ENCODE measurements around the gene UNC45B. TPM values are rescaled to one million over a fixed set of nuclear protein-coding genes. Genes with fewer than 3 reads are reported as not detected.
"Not testable (repeated sequence)": the region's sequence is repeated elsewhere in the genome, so short reads cannot be mapped to it uniquely, and the experiment has no call there.

The UNC45B gene
- total and polyA plus RNA-seq, 2 donors (not counting 3 experiments of a cell fraction or from before 2014, with no cell fraction given) = not detected

DNA sequence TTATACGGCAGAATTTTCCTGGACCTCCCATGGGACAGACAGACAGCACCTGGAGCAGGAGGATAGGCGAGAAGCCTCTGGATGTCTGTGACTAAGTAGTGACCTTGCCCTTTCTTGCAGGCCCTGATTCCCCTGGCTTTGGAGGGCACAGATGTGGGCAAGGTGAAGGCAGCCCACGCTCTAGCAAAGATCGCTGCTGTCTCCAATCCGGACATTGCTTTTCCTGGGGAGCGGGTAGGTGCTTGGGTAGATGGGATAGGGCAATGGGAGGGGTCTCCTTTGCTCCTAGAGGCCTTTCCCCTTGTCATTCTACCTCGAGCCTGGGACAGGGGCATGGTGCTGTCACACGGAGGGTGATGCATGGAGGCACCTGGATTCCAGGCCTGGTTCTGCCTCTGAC is 29.3 kb downstream of the UNC45B start:
- FAIRE-seq = no peak
- Histone ChIP-seq H3K4me3 (replicated peaks in 1 of 3; ENCODE audit: insufficient read depth in 1 of 3, low read depth in 1 of 3, low read length in 3 of 3) (no peak overlapping the region), H3K27me3 (ENCODE audit: control insufficient read depth in 2 of 2, insufficient read depth in 2 of 2, low read length in 2 of 2) (peaks cover 0 to 3% of the 10 kb centered on the region in 2 experiments), H3K27ac (ENCODE audit: insufficient read depth, low read depth, low read length) (no peak overlapping the region), H3K9me3 (replicated peaks; ENCODE audit: control insufficient read depth, insufficient read depth, low read length) (no peaks in the 10 kb centered on the region), H3K36me3 (ENCODE audit: control insufficient read depth in 2 of 2, extremely low read depth in 1 of 2, insufficient read depth in 2 of 2, low read length in 2 of 2) (no peaks in the 10 kb centered on the region), H3K79me2 (ENCODE audit: control insufficient read depth, insufficient read depth, low read length) (no peaks in the 10 kb centered on the region), H2AFZ (ENCODE audit: low read depth, low read length) (no peak overlapping the region), H3K9ac (replicated peaks; ENCODE audit: extremely low read depth, insufficient read depth, low read length) (no peak overlapping the region), H4K20me1 (replicated peaks; ENCODE audit: control insufficient read depth, extremely low read depth, insufficient read depth, low read length) (no peaks in the 10 kb centered on the region), H3K4me1 (ENCODE audit: control insufficient read depth, extremely low read depth, insufficient read depth, low read length) (no peaks in the 10 kb centered on the region), H3K9me1 (replicated peaks; ENCODE audit: control insufficient read depth, extremely low read depth, insufficient read depth, low read length) (no peaks in the 10 kb centered on the region), H3K4me2 (ENCODE audit: insufficient read depth, low read length) (no peak overlapping the region)
- no TSS peak for BruUV-seq (replicated peaks)
- ChIA-PET POLR2A (no interaction called here), CTCF (no interaction called here)
- intact Hi-C loops (cut with micrococcal nuclease) = loop anchor here (10.0 kb wide), 1 partner anchor 258 kb away; the partner anchor contains the start of gene SLFN12
- TF ChIP-seq POLR2A (IDR thresholded peaks at IDR 0.05; ENCODE audit: low read depth, low read length) (no peak), MYC (IDR thresholded peaks at IDR 0.05; ENCODE audit: low read depth, low read length) (no peak), EZH2 (IDR thresholded peaks at IDR 0.05; ENCODE audit: borderline replicate concordance, low read depth, low read length, severe bottlenecking) (no peak), JUN (IDR thresholded peaks at IDR 0.05; ENCODE audit: borderline replicate concordance, insufficient read depth, insufficient read length, low read depth) (no peak), GATA2 (IDR thresholded peaks at IDR 0.05; ENCODE audit: insufficient read depth, insufficient read length, low read depth, low read length) (no peak), POLR2AphosphoS5 (IDR thresholded peaks at IDR 0.05; ENCODE audit: insufficient read depth, low read depth, low read length) (no peak), FOS (IDR thresholded peaks at IDR 0.05; ENCODE audit: borderline replicate concordance, insufficient read depth, low read length) (no peak)
- TF ChIP-seq, protein P1, sequence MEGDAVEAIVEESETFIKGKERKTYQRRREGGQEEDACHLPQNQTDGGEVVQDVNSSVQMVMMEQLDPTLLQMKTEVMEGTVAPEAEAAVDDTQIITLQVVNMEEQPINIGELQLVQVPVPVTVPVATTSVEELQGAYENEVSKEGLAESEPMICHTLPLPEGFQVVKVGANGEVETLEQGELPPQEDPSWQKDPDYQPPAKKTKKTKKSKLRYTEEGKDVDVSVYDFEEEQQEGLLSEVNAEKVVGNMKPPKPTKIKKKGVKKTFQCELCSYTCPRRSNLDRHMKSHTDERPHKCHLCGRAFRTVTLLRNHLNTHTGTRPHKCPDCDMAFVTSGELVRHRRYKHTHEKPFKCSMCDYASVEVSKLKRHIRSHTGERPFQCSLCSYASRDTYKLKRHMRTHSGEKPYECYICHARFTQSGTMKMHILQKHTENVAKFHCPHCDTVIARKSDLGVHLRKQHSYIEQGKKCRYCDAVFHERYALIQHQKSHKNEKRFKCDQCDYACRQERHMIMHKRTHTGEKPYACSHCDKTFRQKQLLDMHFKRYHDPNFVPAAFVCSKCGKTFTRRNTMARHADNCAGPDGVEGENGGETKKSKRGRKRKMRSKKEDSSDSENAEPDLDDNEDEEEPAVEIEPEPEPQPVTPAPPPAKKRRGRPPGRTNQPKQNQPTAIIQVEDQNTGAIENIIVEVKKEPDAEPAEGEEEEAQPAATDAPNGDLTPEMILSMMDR (IDR thresholded peaks at IDR 0.05; ENCODE audit: extremely low read depth in 1 of 2, insufficient read depth in 1 of 2, low read depth in 1 of 2, low read length in 2 of 2) = no peak
- TF ChIP-seq, protein P2, sequence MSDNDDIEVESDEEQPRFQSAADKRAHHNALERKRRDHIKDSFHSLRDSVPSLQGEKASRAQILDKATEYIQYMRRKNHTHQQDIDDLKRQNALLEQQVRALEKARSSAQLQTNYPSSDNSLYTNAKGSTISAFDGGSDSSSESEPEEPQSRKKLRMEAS (IDR thresholded peaks at IDR 0.05; ENCODE audit: insufficient read depth, insufficient read length) = no peak
- DNase-seq (ENCODE audit: low read depth, low spot score) = no peak
- dilution Hi-C loops (cut with MboI; ENCODE audit: extremely low pct_ligation_motif_present, low sequenced_read_pairs) = no loop called here

DNA sequence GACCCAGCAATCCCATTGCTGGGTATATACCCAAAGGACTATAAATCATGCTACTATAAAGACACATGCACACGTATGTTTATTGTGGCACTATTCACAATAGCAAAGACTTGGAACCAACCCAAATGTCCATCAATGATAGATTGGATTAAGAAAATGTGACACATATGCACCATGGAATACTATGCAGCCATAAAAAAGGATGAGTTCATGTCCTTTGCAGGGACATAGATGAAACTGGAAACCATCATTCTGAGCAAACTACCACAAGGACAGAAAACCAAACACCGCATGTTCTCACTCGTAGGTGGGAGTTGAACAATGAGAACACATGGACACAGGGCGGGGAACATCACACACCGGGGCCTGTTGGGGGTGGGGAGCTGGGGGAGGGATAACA is 31.8 kb downstream of the UNC45B start:
- DNase-seq (ENCODE audit: low read depth, low spot score); H3K9me1 ChIP-seq (replicated peaks; ENCODE audit: control insufficient read depth, extremely low read depth, insufficient read depth, low read length); POLR2A ChIA-PET; H3K79me2 ChIP-seq (ENCODE audit: control insufficient read depth, insufficient read depth, low read length); BruUV-seq (replicated peaks); H3K36me3 ChIP-seq (ENCODE audit: control insufficient read depth in 2 of 2, extremely low read depth in 1 of 2, insufficient read depth in 2 of 2, low read length in 2 of 2); H3K9me3 ChIP-seq (replicated peaks; ENCODE audit: control insufficient read depth, insufficient read depth, low read length); FAIRE-seq; H3K4me1 ChIP-seq (ENCODE audit: control insufficient read depth, extremely low read depth, insufficient read depth, low read length); H3K4me3 ChIP-seq (replicated peaks in 1 of 3; ENCODE audit: insufficient read depth in 1 of 3, low read depth in 1 of 3, low read length in 3 of 3); H3K4me2 ChIP-seq (ENCODE audit: insufficient read depth, low read length); dilution Hi-C loops (cut with MboI; ENCODE audit: extremely low pct_ligation_motif_present, low sequenced_read_pairs); H3K27ac ChIP-seq (ENCODE audit: insufficient read depth, low read depth, low read length); CTCF ChIA-PET; H2AFZ ChIP-seq (ENCODE audit: low read depth, low read length); H4K20me1 ChIP-seq (replicated peaks; ENCODE audit: control insufficient read depth, extremely low read depth, insufficient read depth, low read length); H3K9ac ChIP-seq (replicated peaks; ENCODE audit: extremely low read depth, insufficient read depth, low read length); H3K27me3 ChIP-seq (ENCODE audit: control insufficient read depth in 2 of 2, insufficient read depth in 2 of 2, low read length in 2 of 2): not testable (repeated sequence)
- intact Hi-C loops (cut with micrococcal nuclease) = loop anchor here (10.0 kb wide), 1 partner anchor 255 kb away; the partner anchor contains the start of gene SLFN12

Measured in endothelial cell of umbilical vein (primary cell).